Measurements from ENCODE around the gene TGFBR2.

GRCh38 chr3:30660136-30660535 lies 53.7 kb downstream of the TGFBR2 start:
- TF ChIP-seq EZH2phosphoT487 (IDR thresholded peaks at IDR 0.05; ENCODE audit: insufficient read depth, low read depth) (no peak), EZH2 (IDR thresholded peaks at IDR 0.05; ENCODE audit: insufficient read depth, poor library complexity, severe bottlenecking) (no peak)
